Activated T-cell treated with anti-CD3 and anti-CD28 coated beads, Interleukin-2, amount 50 U/mL, for 72 hours (primary cell): ENCODE data around the gene SPTB. TPM values are rescaled to one million over a fixed set of nuclear protein-coding genes. Genes with fewer than 3 reads are reported as not detected.
"Not testable (repeated sequence)": the region's sequence is repeated elsewhere in the genome, so short reads cannot be mapped to it uniquely, and the experiment has no call there.

Experiments used
- ATAC-seq, 2 donors: fragments of 150-1000 bp; cut with Tn5 transposase; replicated peaks in 1 of 2; 2 replicates each; pipeline ENCODE4 v1.10.0; 2021; ENCODE audit warnings: moderate library complexity in 2 of 2, mild to moderate bottlenecking in 1 of 2
- DNase-seq, 2 donors: peaks; one replicate each; pipeline ENCODE4 v3.0.0; 2021 to 2022; ENCODE audit warnings: mixed read lengths in 1 of 2
- H3K27ac Mint-ChIP-seq: one replicate; pipeline ENCODE4 v1.8.0; 2022; ENCODE audit warnings: mild to moderate bottlenecking, moderate library complexity, mixed read lengths
- H3K27me3 Mint-ChIP-seq: one replicate; pipeline ENCODE4 v1.8.0; 2022; ENCODE audit warnings: low read depth, mixed read lengths
- H3K36me3 Mint-ChIP-seq, 2 donors: one replicate each; pipeline ENCODE4 v1.8.0; 2022; ENCODE audit warnings: mixed read lengths in 2 of 2, mild to moderate bottlenecking in 1 of 2; ENCODE audit not compliant: insufficient read depth in 2 of 2
- H3K4me1 Mint-ChIP-seq: one replicate; pipeline ENCODE4 v1.8.0; 2022; ENCODE audit warnings: low read depth, mixed read lengths
- H3K4me3 Mint-ChIP-seq, 2 donors: one replicate each; pipeline ENCODE4 v1.8.0; 2022; ENCODE audit warnings: mild to moderate bottlenecking in 2 of 2, mixed read lengths in 2 of 2, moderate library complexity in 2 of 2
- H3K9me3 Mint-ChIP-seq, 2 donors: one replicate each; pipeline ENCODE4 v1.8.0; 2022; ENCODE audit warnings: mixed read lengths in 2 of 2
- total RNA-seq, 2 donors: library from RNA; stranded (reverse); gene quantifications; one replicate each; pipeline ENCODE4 v1.2.3, GENCODE V29; 2022

The SPTB gene
- total RNA-seq, 2 donors from 2014 or later, result 0.23 to 0.70 TPM

- ATAC-seq (peak; percentile 97 to 98), DNase-seq (peak; percentile 92 to 98)
- peaks cover 0 to 16% of the 10 kb centered on the region in 2 donors for H3K36me3 Mint-ChIP-seq
- H3K9me3 Mint-ChIP-seq, result no peaks in the 10 kb centered on the region
- no peaks in the 10 kb centered on the region for H3K27me3 Mint-ChIP-seq
- H3K4me3 Mint-ChIP-seq, result peak within 1 kb of the TSS; percentile 90 to 97
- peak within 1 kb of the TSS; percentile 96 for H3K27ac Mint-ChIP-seq
- H3K4me1 Mint-ChIP-seq, result peaks cover 48% of the 10 kb centered on the region
Measured at GRCh38 chr14:64914237-64915028, 34.7 kb upstream of the SPTB start, which contains the start of gene CHURC1. Gene CHURC1 (plus strand): TSS chr14:64914455. CDS start chr14:64914496, 41 bp downstream.

- Mint-ChIP-seq H3K27ac (peak overlapping the region; percentile 96), H3K36me3 (peaks cover 0 to 16% of the 10 kb centered on the region in 2 donors), H3K4me3 (peak overlapping the region; percentile 90 to 97), H3K4me1 (peaks cover 41% of the 10 kb centered on the region)
- not testable (repeated sequence) for ATAC-seq, DNase-seq, H3K9me3 Mint-ChIP-seq, H3K27me3 Mint-ChIP-seq
Measured at GRCh38 chr14:64913477-64913876, 33.8 kb upstream of the SPTB start.

- no peak overlapping the region for H3K4me3 Mint-ChIP-seq
Measured at GRCh38 chr14:64912261-64912660, 32.6 kb upstream of the SPTB start.

GRCh38 chr14:64910847-64911495 lies 31.3 kb upstream of the SPTB start:
- Mint-ChIP-seq H3K27ac (no peak overlapping the region), H3K4me1 (peaks cover 17% of the 10 kb centered on the region), H3K27me3 (peaks cover 7% of the 10 kb centered on the region), H3K4me3 (no peak overlapping the region), H3K36me3 (peaks cover 0 to 10% of the 10 kb centered on the region in 2 donors), H3K9me3 (no peaks in the 10 kb centered on the region)
- DNase-seq, result no peak
- no peak for ATAC-seq

More at GRCh38 chr14:64912261-64912660, 32.6 kb upstream of the SPTB start:
- H3K4me1 Mint-ChIP-seq, result peaks cover 29% of the 10 kb centered on the region
- H3K27ac Mint-ChIP-seq, result no peak overlapping the region
- DNase-seq, result no peak
- H3K36me3 Mint-ChIP-seq, result peaks cover 0 to 12% of the 10 kb centered on the region in 2 donors
- H3K9me3 Mint-ChIP-seq, result no peaks in the 10 kb centered on the region
- no peaks in the 10 kb centered on the region for H3K27me3 Mint-ChIP-seq
- no peak for ATAC-seq

- no peaks in the 10 kb centered on the region for H3K4me1 Mint-ChIP-seq
- ATAC-seq (no peak), DNase-seq (no peak)
- peaks cover 7% of the 10 kb centered on the region for H3K27me3 Mint-ChIP-seq
- no peaks in the 10 kb centered on the region for H3K9me3 Mint-ChIP-seq
- H3K36me3 Mint-ChIP-seq, result no peaks in the 10 kb centered on the region
- no peak overlapping the region for H3K4me3 Mint-ChIP-seq
- H3K27ac Mint-ChIP-seq, result no peak overlapping the region
Measured at GRCh38 chr14:64906022-64906421, 26.3 kb upstream of the SPTB start.

GRCh38 chr14:64899958-64900357 lies 20.3 kb upstream of the SPTB start:
- Mint-ChIP-seq H3K9me3 (no peaks in the 10 kb centered on the region), H3K4me3 (no peak overlapping the region), H3K36me3 (no peaks in the 10 kb centered on the region), H3K27me3 (peaks cover 12% of the 10 kb centered on the region), H3K27ac (no peak overlapping the region), H3K4me1 (no peaks in the 10 kb centered on the region)
- DNase-seq (no peak), ATAC-seq (no peak)

- H3K27ac Mint-ChIP-seq, result no peak overlapping the region
- no peaks in the 10 kb centered on the region for H3K4me1 Mint-ChIP-seq
- no peaks in the 10 kb centered on the region for H3K9me3 Mint-ChIP-seq
- H3K27me3 Mint-ChIP-seq, result peaks cover 19% of the 10 kb centered on the region
- ATAC-seq, result peak; percentile 76 to 85
- no peak overlapping the region for H3K4me3 Mint-ChIP-seq
- DNase-seq, result peak; percentile 26 to 39
- H3K36me3 Mint-ChIP-seq, result no peaks in the 10 kb centered on the region
Measured at GRCh38 chr14:64891839-64892375, 12.2 kb upstream of the SPTB start.

GRCh38 chr14:64891173-64891838 lies 11.6 kb upstream of the SPTB start:
- no peaks in the 10 kb centered on the region for H3K36me3 Mint-ChIP-seq
- H3K27me3 Mint-ChIP-seq, result peaks cover 20% of the 10 kb centered on the region
- no peak for DNase-seq
- no peak for ATAC-seq
- no peak overlapping the region for H3K27ac Mint-ChIP-seq
- no peaks in the 10 kb centered on the region for H3K9me3 Mint-ChIP-seq
- no peak overlapping the region for H3K4me3 Mint-ChIP-seq
- H3K4me1 Mint-ChIP-seq, result no peaks in the 10 kb centered on the region

GRCh38 chr14:64889352-64889751 lies 9.6 kb upstream of the SPTB start:
- Mint-ChIP-seq H3K9me3 (no peaks in the 10 kb centered on the region), H3K4me1 (no peaks in the 10 kb centered on the region), H3K4me3 (no peak overlapping the region), H3K27me3 (peaks cover 34% of the 10 kb centered on the region), H3K36me3 (no peaks in the 10 kb centered on the region), H3K27ac (no peak overlapping the region)
- ATAC-seq, result no peak
- DNase-seq, result no peak

GRCh38 chr14:64885559-64885958 lies 5.9 kb upstream of the SPTB start:
- Mint-ChIP-seq H3K9me3 (no peaks in the 10 kb centered on the region), H3K4me1 (peaks cover 12% of the 10 kb centered on the region), H3K27ac (no peak overlapping the region), H3K27me3 (peaks cover 51% of the 10 kb centered on the region), H3K36me3 (no peaks in the 10 kb centered on the region), H3K4me3 (no peak overlapping the region)
- DNase-seq (no peak), ATAC-seq (no peak)

- DNase-seq (peak; percentile 63 to 69), ATAC-seq (peak; percentile 86 to 88)
- peak overlapping the region; percentile 89 to 91 for H3K4me3 Mint-ChIP-seq
- peaks cover 14% of the 10 kb centered on the region for H3K4me1 Mint-ChIP-seq
- H3K27me3 Mint-ChIP-seq, result peaks cover 63% of the 10 kb centered on the region
- H3K27ac Mint-ChIP-seq, result no peak overlapping the region
- H3K36me3 Mint-ChIP-seq, result no peaks in the 10 kb centered on the region
- H3K9me3 Mint-ChIP-seq, result no peaks in the 10 kb centered on the region
Measured at GRCh38 chr14:64880221-64881121, 764 bp upstream of the SPTB start.
